Stimulated activated CD4-positive, alpha-beta T cell treated with anti-CD3 and anti-CD28 coated beads, Interleukin-12 subunit alpha, Interleukin-12 subunit beta, amount 100 ng/mL, for 48 hours (primary cell): Measurements from ENCODE around the gene B4GALNT4.
A peak's percentile ranks its signal among the peaks of the same experiment; 100 is the strongest.
"Not testable (repeated sequence)": the region's sequence is repeated elsewhere in the genome, so short reads cannot be mapped to it uniquely, and the experiment has no call there.

Experiments used
- DNase-seq, 3 donors: peaks; one replicate each; pipeline ENCODE4 v3.0.0-alpha.2; 2020; ENCODE audit warnings: low read depth in 2 of 3, low spot score in 1 of 3

The B4GALNT4 gene

DNA sequence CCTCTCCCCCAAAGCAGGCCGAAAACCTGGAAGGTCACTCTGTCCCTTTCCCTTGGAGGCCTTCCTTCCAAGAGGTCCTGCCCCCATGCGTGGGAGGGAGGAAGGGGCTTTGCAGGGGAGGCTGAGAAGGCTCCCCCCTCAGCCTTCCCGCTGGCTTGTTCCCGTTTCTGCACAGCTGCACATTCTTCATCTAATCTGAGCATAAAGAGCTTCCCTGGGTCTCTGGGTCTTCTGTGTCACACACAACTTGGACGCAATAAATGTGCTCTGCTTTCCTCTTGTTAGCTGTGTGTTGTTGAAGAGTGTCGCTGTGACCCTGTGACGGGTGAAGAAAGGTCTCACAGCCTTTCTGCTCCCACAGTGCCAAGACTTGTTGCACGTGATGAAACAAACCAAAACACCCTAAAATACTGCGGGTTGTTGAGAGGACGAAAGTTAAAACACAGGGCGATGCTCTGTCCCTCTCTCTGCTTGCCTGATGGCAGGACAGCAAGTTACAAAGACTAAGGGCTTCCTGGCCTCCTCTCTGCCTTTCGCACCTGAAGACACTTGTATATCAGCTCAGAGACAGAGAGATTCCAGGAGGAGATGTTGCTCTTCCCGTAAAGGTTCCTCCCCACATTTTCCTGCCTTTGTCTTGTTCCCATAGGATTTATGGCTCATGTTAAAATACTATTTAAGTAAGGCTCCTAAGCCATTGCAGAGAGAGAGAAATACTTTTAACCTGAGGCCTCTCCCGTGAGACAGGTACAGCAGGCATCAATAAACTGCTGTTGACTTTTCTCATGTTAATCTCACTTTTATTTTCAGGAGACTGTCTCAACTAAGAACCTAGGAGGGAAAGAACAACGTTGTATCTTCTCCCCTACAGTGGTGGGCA is 33.3 kb upstream of the B4GALNT4 start:
- DNase-seq: no peak

DNA sequence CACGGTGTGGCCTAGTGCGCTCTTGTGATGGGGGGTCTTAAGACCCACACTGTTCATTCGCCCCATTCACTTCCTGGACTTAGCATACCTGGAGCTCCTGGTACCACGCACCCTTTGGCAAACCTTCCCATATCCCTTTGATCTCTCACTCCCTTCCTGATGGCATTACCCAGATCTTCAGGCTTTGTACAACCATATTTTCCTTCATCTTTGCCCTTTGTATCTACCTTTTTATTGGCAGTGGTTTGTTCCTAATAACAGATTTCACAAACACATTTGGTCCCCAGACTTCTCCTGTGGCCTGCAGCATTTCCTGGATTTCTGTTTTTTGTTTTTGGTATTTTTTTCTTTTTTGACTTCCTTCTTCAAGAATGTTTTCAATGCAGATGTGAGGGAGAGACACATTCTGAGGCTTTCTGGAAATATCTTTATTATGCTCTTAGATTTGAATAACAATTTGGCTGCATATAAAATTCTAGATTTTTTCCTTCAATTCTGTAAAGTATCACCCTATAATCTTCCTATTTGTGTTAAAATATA is 32.6 kb upstream of the B4GALNT4 start:
- no peak for DNase-seq

DNA sequence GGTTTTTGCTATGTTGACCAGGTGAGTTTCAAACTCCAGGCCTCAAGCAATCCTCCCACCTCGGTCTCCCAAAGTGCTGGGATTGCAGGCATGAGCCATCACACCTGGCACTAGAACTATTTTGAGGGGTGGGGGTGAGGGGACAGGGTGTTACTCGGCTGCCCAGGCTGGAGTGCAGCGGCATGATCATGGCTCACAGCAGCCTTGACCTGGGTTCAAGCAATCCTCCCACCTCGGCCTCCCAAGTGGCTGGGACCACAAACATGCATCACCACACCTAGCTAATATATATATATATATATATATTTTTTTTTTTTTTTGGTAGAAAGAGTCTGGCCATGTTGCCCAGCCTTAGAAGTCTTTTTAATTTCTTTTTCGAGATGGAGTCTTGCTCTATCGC is 31.6 kb upstream of the B4GALNT4 start:
- DNase-seq: no peak

DNA sequence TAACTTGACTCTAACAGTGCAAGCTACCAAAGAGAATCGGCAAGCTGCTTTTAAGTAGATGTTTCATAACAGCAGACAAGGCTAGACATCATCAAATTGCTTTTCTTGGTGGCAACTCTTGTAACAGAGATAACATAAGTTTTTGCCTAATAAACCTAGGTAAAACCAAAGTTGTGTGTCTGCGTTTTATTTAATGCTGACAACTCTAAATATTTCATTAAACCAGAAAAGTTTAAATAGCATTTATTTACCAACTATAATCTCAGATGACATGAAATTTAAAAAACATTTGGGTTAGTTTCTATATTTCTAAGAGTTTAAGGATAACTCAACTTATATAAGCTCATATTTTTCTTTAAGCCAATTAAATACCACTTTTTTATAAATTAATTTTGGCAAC is 29.3 kb upstream of the B4GALNT4 start:
- no peak for DNase-seq

DNA sequence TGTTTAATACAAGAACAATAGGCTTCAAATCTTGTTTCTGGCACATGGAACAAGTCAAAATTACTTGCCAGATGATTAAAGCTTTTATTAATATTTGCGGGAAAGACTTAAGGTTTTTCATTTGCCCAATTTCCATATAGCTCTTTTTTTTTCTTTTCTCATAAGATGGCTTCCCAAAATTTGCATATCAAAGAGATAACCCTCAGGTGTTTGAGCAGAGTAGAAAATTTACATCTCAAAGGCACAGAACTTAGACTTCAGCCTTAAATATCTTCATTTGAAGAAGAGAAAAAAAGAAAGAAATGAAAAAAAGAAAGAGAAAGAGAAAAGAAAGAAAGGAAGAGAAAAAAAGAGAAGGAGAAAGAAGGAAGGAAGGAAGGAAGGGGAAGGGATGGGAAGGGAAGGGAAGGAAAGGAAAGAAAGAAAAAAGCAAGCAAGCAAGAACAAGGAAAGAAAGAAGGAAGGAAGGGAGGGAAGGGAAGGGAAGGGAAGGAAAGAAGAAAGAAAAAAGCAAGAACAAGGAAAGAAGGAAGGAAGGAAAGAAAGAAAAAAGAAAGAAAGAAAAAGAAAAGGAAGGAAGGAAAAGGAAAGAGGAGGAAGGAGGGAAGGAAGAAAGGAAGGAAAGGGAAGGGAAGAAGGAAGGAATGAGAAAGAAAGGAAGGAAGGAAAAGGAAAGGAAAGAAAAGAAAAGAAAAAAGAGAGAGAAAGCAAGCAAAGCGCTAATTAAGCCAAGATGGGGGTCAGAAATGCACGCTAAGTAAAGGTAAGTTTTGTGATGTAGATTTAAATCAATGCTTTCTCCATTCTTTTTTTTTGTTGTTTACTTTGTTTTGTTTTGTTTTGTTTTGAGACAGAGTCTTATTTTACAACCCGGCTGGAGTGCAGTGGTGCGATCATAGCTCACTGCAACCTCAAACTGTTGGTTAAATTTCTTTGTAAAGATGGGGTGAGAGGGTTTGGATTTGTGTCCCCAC is 28.5 kb upstream of the B4GALNT4 start:
- DNase-seq: no peak

DNA sequence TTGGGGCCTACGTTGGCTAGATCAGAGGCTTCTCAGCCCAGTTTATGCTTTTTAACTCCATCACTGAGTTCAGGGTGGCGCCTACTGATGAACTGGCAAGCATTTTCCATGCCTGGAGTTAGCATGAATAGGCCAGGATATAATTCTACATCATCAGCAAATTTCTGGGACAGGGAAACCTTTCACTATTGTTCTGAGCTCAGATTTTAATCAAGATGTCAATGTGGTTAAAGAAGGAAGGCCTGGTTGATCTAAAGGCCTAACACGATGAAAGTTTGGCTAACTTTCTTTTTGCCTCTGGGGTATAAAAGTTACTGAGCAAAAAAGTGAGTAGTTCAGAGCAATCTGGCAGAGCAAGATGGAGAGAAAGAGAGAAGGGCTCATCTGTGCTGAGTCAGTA is 27.0 kb upstream of the B4GALNT4 start:
- DNase-seq: no peak

DNA sequence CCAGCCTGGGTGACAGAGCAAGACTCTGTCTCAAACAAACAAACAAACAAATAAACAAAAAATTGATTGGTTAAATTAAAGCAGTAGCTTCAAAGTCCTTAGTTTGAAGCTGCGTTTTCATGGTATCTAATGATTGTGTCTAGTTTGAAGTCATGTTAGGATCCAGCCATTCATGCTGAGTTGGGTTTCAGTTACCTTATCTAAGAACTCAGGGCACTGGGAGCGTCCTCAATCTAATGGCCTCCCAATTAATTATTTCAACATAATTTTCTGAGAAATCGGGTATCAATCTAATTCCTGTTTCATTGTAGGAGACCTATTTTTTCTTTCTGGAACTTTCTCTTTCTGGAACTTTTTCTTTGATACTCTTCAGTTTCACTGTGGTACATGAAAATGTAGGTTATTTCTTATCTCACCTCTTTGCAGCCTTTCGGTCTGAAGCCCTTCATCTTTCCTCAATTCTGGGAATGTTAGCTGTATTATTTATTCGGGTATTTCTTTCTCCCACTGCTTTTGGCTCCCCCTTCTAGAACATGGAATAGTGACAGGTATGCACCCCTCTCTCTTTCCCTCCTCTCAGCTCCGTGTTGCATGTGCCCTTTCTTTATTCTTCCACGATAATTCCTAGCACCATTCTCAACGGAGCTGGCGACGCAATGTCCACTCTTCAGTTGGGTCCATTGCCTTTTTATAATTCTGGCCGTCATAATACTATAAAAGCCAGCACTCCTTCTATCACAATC is 24.3 kb upstream of the B4GALNT4 start:
- DNase-seq: no peak

DNA sequence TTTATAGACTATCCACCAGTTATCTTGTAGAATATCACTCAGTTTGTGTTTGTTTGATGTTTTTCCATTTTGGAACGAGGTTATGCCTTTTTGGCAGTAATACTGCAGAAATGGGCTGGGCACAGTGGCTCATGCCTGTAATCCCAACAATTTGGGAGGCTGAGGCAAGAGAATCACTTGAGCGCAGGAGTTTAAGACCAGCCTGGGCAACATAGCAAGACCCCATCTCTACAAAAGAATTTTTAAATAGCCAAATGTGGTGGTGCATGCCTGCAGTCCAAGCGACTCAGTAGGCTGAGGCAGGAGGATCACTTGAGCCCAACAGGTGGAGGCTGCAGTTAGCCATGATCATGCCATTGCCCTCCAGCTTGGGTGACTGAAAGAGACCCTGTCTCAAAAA is 22.8 kb upstream of the B4GALNT4 start:
- no peak for DNase-seq

DNA sequence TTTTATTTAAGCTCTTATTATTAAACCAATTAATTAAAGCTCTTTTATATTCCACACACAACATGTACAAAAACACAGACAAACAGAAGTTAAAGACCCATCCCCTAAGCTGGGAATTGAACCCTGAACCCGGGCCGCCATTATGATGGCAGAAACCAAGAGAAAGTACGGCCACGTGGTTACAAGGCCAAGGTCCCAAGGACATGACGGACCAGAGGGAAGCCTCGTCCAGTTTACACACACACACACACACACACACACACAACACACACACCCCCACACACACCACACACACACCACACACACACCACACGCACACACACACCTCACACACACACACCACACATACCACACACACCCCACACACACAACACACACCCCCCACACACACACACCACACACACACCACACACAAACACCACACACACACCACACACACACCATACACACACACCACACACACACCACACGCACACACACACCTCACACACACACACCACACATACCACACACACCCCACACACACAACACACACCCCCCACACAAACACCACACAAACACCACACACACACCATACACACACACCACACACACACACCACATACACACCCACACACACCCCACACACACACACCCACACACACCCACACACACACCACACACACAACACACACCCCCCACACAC is 19.9 kb upstream of the B4GALNT4 start:
- DNase-seq: not testable (repeated sequence)

DNA sequence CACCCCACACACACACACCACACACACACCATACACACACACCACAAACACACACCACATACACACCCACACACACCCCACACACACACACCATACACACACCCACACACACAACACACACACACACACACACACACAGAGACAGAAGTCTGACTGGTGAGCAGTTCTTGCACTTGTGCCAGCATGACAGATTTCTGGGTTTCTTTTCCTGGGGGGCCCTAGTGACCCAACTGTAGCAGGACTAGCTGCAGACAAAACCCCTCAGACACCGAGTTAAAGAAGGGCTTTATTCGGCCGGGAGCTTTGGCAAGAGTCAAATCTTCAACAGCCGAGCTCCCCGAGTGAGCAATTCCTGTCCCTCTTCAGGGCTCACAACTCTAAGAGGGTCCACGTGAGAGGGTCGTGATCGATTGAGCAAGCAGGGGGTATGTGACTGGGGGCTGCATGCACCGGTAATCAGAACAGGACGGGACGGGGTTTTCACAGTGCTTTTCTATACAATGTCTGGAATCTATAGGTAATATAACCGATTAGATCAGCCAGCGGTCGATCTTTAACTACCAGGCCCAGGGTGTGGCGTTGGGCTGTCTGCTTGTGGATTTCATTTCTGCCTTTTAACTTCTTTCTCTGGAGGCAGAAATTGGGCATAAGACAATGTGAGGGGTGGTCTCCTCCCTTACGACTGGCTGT is 19.1 kb upstream of the B4GALNT4 start:
- DNase-seq: not testable (repeated sequence)

DNA sequence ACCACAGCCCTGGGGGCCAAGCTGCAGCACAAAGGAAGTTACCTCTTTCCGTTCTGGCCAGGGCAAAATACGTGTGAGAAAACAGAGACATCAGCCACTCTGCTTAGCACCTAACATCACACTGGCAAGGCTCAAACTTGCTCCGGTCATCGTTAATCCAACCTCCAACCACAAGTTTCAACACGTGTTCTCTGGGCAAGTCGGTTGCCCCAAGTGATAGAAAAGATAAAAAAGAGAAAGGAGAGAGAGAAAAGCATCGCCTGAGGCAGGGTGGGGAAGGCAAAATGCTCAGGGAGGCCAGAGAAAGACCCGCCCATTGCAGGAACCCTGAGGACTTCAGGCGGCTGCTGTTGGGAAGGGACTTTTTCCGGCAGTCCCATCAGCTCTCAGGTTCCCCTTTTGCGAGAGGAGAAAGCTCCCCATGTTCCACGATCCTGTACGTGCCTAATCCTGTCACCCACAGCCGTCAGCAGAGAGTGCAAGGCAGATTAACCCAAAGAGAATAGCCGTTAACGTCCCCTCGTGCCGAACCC is 18.5 kb upstream of the B4GALNT4 start:
- no peak for DNase-seq

DNA sequence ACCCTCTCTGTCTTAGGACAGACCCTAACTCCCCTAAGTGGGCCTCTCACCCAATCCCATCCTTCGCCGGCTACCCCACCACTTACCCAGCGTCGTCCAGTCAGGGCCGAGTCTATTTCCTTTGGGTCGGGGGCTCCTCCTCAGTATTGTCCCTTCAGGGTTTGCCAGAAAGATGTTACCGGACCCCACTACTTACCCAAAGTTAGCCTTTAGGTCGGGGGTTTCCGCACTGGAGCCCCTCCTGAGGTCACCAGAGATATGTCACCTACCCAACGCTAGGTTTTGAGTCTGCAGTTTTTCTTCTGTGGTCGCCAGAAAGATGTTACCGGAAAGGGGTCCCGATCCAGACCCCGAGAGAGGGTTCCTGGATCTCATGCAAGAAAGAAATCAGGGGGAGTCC is 17.9 kb upstream of the B4GALNT4 start:
- no peak for DNase-seq

DNA sequence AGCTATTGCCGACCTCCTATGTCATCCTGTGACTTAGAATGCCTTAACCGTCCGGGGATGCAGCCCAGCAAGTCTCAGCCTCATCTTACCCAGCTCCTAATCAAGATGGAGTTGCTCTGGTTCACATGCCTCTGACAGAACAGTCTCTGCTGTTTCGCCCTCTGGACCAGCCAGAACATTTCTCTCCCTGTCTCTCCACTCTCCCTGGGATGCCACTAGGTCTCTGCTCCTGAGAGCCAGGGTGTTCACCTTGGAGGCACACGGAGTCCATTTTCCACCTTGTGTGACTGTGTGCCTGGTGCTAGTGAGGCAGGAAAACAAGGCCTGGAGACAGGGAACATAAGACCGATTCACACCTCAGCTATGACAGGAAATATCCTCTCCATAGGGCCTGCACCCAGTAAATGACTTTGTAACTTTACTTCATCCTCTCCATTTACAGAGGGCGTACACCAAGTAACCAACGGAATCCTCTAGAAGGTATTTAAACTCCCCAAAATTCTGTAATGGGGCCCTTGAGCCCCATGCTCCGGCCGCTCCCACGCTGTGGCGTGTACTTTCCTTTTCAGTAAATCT is 16.8 kb upstream of the B4GALNT4 start:
- no peak for DNase-seq

DNA sequence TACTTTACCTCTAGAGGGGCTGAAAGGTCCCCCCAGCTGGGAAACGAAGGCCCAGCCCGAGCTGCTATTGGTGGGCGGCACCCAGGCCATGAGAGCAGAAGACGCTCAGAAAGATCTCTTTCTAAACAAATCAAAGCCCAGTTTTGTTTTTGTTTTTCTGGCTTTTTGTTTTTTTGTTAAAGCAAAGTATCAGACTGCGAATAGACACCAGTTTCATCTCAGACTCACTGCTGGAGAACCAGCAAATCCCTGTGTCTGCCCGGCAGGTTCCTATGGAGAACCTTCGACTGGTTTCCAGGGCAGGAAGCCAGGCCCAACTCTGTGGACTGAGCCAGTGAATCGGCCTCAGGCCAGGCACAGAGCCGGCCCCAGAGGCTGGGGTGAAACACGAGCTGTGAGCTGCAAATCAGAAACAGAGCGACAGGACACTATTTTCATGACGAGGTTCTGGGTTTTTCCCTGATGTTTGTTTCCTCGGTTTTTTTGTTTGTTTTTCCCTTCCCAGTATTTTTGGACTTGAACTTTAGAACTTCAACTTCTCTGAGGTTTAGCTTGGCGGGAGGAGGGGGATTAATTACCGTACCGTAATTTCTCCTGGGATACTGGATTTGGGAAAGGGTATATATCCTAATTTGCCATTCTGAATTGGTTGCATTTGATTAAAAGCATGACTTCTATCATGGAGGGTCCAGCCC is 16.0 kb upstream of the B4GALNT4 start:
- DNase-seq: no peak

DNA sequence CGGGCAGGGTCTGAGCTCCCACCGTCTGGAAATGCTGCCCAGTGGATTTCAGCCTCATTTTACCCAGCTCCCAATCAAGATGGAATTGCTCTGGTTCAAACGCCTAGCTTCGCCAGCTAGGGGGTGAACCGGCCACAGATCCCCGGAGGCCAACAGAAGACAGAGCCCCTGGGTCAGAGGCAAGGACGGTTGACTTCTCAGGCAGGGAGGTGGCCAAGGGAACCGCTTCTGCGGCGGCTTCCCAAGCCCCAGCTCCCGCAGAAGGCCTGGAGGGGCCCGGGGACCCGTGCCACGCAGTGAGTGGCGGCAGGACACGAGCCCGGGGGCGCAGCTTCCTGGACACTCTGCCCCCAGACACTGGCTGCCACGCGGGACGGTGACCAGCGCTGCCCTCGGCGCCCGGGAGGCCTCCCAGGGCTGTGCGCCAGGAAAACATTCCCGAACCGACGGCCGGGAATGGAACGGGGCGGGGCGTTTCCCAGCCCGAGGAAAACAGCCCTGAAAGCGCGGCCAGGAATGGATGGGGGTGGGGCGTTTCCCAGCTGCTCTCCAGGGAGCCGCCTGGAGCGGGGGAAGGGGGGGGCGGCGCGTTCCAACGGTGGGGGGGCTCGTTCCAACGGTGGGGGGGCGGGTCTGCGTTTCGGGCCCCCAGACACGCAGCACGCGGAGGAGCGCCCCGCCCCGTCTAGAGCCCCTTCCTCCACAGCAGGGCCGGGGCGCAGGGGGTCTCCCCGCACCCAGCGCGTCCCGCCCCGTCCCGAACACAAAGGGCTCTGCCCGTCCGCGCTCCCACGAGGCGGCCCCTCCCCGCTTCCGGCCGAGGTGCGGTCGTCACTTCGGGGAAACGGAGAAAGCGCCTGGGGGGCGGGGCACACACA is 13.5 kb upstream of the B4GALNT4 start:
- peak; percentile 74 to 82 (median 82) for DNase-seq

DNA sequence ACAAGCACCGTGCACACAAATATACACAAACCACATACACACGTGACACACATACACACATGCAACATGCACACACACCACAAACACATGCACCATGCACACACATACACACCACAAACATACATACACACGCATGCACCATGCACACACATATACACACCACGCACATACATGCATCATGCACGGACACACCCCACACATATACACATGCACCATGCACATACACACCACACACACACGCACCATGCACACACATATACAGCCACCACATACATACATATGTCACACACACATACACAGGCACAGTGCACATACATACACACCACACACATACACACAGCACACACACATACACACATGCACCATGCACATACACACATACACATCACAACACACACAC is 12.7 kb upstream of the B4GALNT4 start:
- no peak for DNase-seq

DNA sequence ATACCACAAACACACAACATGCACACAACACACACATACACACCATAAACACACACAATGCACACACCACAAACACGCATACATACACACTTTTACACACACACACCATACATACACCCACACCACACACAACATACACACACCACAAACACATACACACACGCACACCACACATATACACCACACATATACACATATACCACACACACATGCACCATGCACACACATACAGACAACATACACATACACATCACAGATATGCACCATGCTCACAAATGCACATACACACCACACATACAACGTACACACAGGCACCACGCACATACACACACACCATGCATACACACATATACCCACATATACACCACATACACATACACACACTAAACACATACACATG is 11.7 kb upstream of the B4GALNT4 start:
- no peak for DNase-seq
